NT2/D1 (cell line): ENCODE results near the gene ATXN1.
"Not testable (repeated sequence)": the region's sequence is repeated elsewhere in the genome, so short reads cannot be mapped to it uniquely, and the experiment has no call there.

Experiments
- SUZ12 ChIP-seq: IDR thresholded peaks from 2 replicates; pipeline ENCODE4 v1.6.1; 2011; ENCODE audit not compliant: insufficient read length, insufficient read depth; ENCODE audit errors: extremely low read depth
- YY1 ChIP-seq: IDR thresholded peaks from 2 replicates; pipeline ENCODE4 v1.6.1; 2011; ENCODE audit not compliant: insufficient read length, insufficient read depth
- ZNF274 ChIP-seq: IDR thresholded peaks from 2 replicates; pipeline ENCODE4 v1.6.1; 2011; ENCODE audit warnings: mild to moderate bottlenecking, low read depth, low read length

DNA sequence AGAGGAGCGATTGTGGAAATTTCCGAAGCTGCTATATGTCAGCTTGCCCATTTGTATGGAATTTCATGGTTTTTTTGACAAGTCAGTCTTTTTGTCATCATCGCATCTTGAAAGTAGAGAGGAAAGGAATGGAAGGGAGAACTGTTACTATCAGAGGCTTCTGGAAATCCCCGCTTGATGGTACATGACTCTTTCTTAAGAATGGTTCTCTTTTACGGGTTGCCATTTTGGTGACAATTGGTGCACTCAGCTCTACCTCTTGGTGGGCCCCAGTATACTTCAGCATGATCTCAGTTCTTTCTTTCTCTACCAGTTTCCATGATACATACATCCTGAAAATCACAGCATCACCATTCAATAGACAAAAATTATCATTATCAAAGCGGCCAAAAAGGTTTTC is 146.0 kb downstream of the ATXN1 start:
- TF ChIP-seq YY1, SUZ12, ZNF274: not testable (repeated sequence)
